Spinal cord (tissue), 10 donors: ENCODE results near the gene KCNN3. TPM values are rescaled to one million over a fixed set of nuclear protein-coding genes. Genes with fewer than 3 reads are reported as not detected.

Source experiments
- DNase-seq, 6 donors: peaks; one replicate each; pipeline versions ENCODE4 v3.0.0 to v3.0.0-alpha.2; 2013 to 2015; ENCODE audit warnings: low spot score in 6 of 6, low read depth in 4 of 6
- H3K27ac ChIP-seq: one replicate; pipeline ENCODE4 v1.5.1; 2013; ENCODE audit warnings: low read depth, low read length, control low read depth
- H3K27me3 ChIP-seq: one replicate; pipeline ENCODE4 v1.6.1; 2013; ENCODE audit warnings: low read length; ENCODE audit not compliant: control insufficient read depth, insufficient read depth
- H3K36me3 ChIP-seq: one replicate; pipeline ENCODE4 v1.6.1; 2013; ENCODE audit warnings: low read length; ENCODE audit not compliant: control insufficient read depth, insufficient read depth
- H3K4me1 ChIP-seq: one replicate; pipeline ENCODE4 v1.6.1; 2013; ENCODE audit warnings: low read length; ENCODE audit not compliant: control insufficient read depth, insufficient read depth
- H3K4me3 ChIP-seq: one replicate; pipeline ENCODE4 v1.5.1; 2013; ENCODE audit warnings: low read depth, low read length, control low read depth
- H3K9me3 ChIP-seq: one replicate; pipeline ENCODE4 v1.6.1; 2013; ENCODE audit warnings: low read length; ENCODE audit not compliant: control insufficient read depth, insufficient read depth
- WGBS: methylation state at CpG from one replicate; pipeline ENCODE4 v1.1.5; 2013; ENCODE audit warnings: missing lambda C conversion rate; ENCODE audit not compliant: insufficient coverage; 5-methylcytosine and 5-hydroxymethylcytosine counted together
- polyA plus RNA-seq, 2 donors: library from polyadenylated mRNA; unstranded; fragments of 120-200 nt; gene quantifications; one replicate each; pipeline ENCODE4 v1.2.1, GENCODE V29; 2013; ENCODE audit not compliant: insufficient read length in 2 of 2
- total RNA-seq, 2 donors: library from RNA; depleted of rRNA in 1 of 2; stranded (reverse); fragments of 120-200 nt in 1 of 2; fragments of >200 nt in 1 of 2; gene quantifications; one replicate each; pipeline versions ENCODE4 v1.2.3 to v1.2.4, GENCODE V29; 2013 to 2014
- donor health status: healthy.

KCNN3 gene
- total and polyA plus RNA-seq, 4 donors = 9.6 to 24.8 (median 16.4) TPM

- H3K9me3 ChIP-seq = no peaks in the 10 kb centered on the region
- no peak for DNase-seq
- no peak overlapping the region for H3K27ac ChIP-seq
- H3K27me3 ChIP-seq = no peaks in the 10 kb centered on the region
- peaks cover 20% of the 10 kb centered on the region for H3K4me1 ChIP-seq
- WGBS = 95% methylated on average over 10 of the region's 16 CpGs
- H3K36me3 ChIP-seq = peaks cover 18% of the 10 kb centered on the region
- H3K4me3 ChIP-seq = no peak overlapping the region
Observed at GRCh38 chr1:154720328-154721297, 149.5 kb downstream of the KCNN3 start.

- Histone ChIP-seq H3K36me3 (peaks cover 17% of the 10 kb centered on the region), H3K9me3 (no peaks in the 10 kb centered on the region), H3K4me1 (peaks cover 20% of the 10 kb centered on the region), H3K27me3 (no peaks in the 10 kb centered on the region), H3K27ac (no peak overlapping the region), H3K4me3 (no peak overlapping the region)
- DNase-seq = no peak
- 77% methylated on average over 7 of the region's 8 CpGs for WGBS
Observed at GRCh38 chr1:154719586-154720327, 150.3 kb downstream of the KCNN3 start.

- Histone ChIP-seq H3K27me3 (no peaks in the 10 kb centered on the region), H3K9me3 (no peaks in the 10 kb centered on the region), H3K27ac (no peak overlapping the region), H3K36me3 (peaks cover 27% of the 10 kb centered on the region), H3K4me1 (peaks cover 12% of the 10 kb centered on the region), H3K4me3 (no peak overlapping the region)
- no peak for DNase-seq
- WGBS = 98% methylated on average over 5 of the region's 6 CpGs
Observed at GRCh38 chr1:154718566-154718965, 151.5 kb downstream of the KCNN3 start.

- H3K27me3 ChIP-seq = no peaks in the 10 kb centered on the region
- H3K4me3 ChIP-seq = no peak overlapping the region
- DNase-seq = peak in 1 of 6 donors; percentile 63
- H3K4me1 ChIP-seq = peaks cover 16% of the 10 kb centered on the region
- WGBS = 61% methylated on average over 4 of the region's 7 CpGs
- peaks cover 34% of the 10 kb centered on the region for H3K36me3 ChIP-seq
- H3K27ac ChIP-seq = no peak overlapping the region
- H3K9me3 ChIP-seq = no peaks in the 10 kb centered on the region
Observed at GRCh38 chr1:154717528-154717924, 152.6 kb downstream of the KCNN3 start.

- H3K27ac ChIP-seq = no peak overlapping the region
- peaks cover 20% of the 10 kb centered on the region for H3K4me1 ChIP-seq
- no peak overlapping the region for H3K4me3 ChIP-seq
- H3K36me3 ChIP-seq = peaks cover 36% of the 10 kb centered on the region
- no peaks in the 10 kb centered on the region for H3K27me3 ChIP-seq
- 40% methylated on average over 1 of the region's 6 CpGs for WGBS
- no peaks in the 10 kb centered on the region for H3K9me3 ChIP-seq
- no peak for DNase-seq
Observed at GRCh38 chr1:154716614-154717527, 153.2 kb downstream of the KCNN3 start.

GRCh38 chr1:154716011-154716410 lies 154.1 kb downstream of the KCNN3 start:
- no peak overlapping the region for H3K27ac ChIP-seq
- H3K4me3 ChIP-seq = no peak overlapping the region
- no peaks in the 10 kb centered on the region for H3K9me3 ChIP-seq
- peak in 2 of 6 donors; percentile 73 to 80 for DNase-seq
- peaks cover 38% of the 10 kb centered on the region for H3K36me3 ChIP-seq
- WGBS = 81% methylated on average over 2 of the region's 2 CpGs
- no peaks in the 10 kb centered on the region for H3K27me3 ChIP-seq
- peaks cover 20% of the 10 kb centered on the region for H3K4me1 ChIP-seq

- no peaks in the 10 kb centered on the region for H3K9me3 ChIP-seq
- WGBS = 97% methylated on average over 4 of the region's 5 CpGs
- H3K4me3 ChIP-seq = no peak overlapping the region
- H3K27me3 ChIP-seq = no peaks in the 10 kb centered on the region
- no peak for DNase-seq
- H3K27ac ChIP-seq = no peak overlapping the region
- H3K36me3 ChIP-seq = peaks cover 35% of the 10 kb centered on the region
- H3K4me1 ChIP-seq = peaks cover 21% of the 10 kb centered on the region
Observed at GRCh38 chr1:154715385-154715784, 154.7 kb downstream of the KCNN3 start.

- Histone ChIP-seq H3K27me3 (no peaks in the 10 kb centered on the region), H3K27ac (no peak overlapping the region), H3K9me3 (no peaks in the 10 kb centered on the region), H3K4me1 (peaks cover 29% of the 10 kb centered on the region), H3K4me3 (no peak overlapping the region), H3K36me3 (peaks cover 30% of the 10 kb centered on the region)
- no peak for DNase-seq
- 88% methylated on average over 3 of the region's 3 CpGs for WGBS
Observed at GRCh38 chr1:154714638-154715037, 155.4 kb downstream of the KCNN3 start.

- WGBS = 89% methylated on average over 2 of the region's 2 CpGs
- H3K36me3 ChIP-seq = peaks cover 28% of the 10 kb centered on the region
- H3K27ac ChIP-seq = no peak overlapping the region
- H3K27me3 ChIP-seq = no peaks in the 10 kb centered on the region
- H3K4me1 ChIP-seq = peaks cover 33% of the 10 kb centered on the region
- H3K4me3 ChIP-seq = no peak overlapping the region
- DNase-seq = no peak
- no peaks in the 10 kb centered on the region for H3K9me3 ChIP-seq
Observed at GRCh38 chr1:154714052-154714623, 155.9 kb downstream of the KCNN3 start.
